Neural progenitor cell (in vitro differentiated cells): Measurements from ENCODE around the gene TMEM178B. TPM values are rescaled to one million over a fixed set of nuclear protein-coding genes. Genes with fewer than 3 reads are reported as not detected.
A peak's percentile ranks its signal among the peaks of the same experiment; 100 is the strongest.

Experiments used
- DNase-seq: peaks from one replicate; pipeline ENCODE4 v3.0.0-alpha.2; 2016; ENCODE audit warnings: low spot score
- H2AFZ ChIP-seq: fragments of 200-600 bp; sonication (generic); replicated peaks from 2 replicates; pipeline ENCODE4 v1.6.1; 2016; ENCODE audit warnings: antibody characterized with exemption
- H3F3A ChIP-seq: fragments of 200-600 bp; sonication (generic); 2 replicates; pipeline ENCODE4 v1.6.1; 2016; ENCODE audit warnings: antibody characterized with exemption, low read depth
- H3K27ac ChIP-seq: fragments of 200-600 bp; sonication (generic); 2 replicates; pipeline ENCODE4 v1.5.1; 2016; ENCODE audit warnings: mild to moderate bottlenecking
- H3K27me3 ChIP-seq: fragments of 200-600 bp; sonication (generic); 2 replicates; pipeline ENCODE4 v1.6.1; 2016; ENCODE audit warnings: mild to moderate bottlenecking, moderate library complexity
- H3K36me3 ChIP-seq: fragments of 200-600 bp; sonication (generic); 2 replicates; pipeline ENCODE4 v1.5.1; 2016
- H3K4me1 ChIP-seq: fragments of 200-600 bp; sonication (generic); 2 replicates; pipeline ENCODE4 v1.6.1; 2016; ENCODE audit warnings: mixed run types
- H3K4me2 ChIP-seq: fragments of 200-600 bp; sonication (generic); 2 replicates; pipeline ENCODE4 v1.6.1; 2016
- H3K4me3 ChIP-seq: fragments of 200-600 bp; sonication (generic); 2 replicates; pipeline ENCODE4 v1.5.1; 2016
- H3K79me2 ChIP-seq: fragments of 200-600 bp; sonication (generic); 2 replicates; pipeline ENCODE4 v1.6.1; 2016; ENCODE audit warnings: low read depth
- H3K9ac ChIP-seq: fragments of 200-600 bp; sonication (generic); 2 replicates; pipeline ENCODE4 v1.6.1; 2016
- H3K9me3 ChIP-seq: fragments of 200-600 bp; sonication (generic); 2 replicates; pipeline ENCODE4 v1.5.1; 2016; ENCODE audit warnings: low read depth
- H4K20me1 ChIP-seq: fragments of 200-600 bp; sonication (generic); 2 replicates; pipeline ENCODE4 v1.6.1; 2016; ENCODE audit warnings: low read depth
- H3K27ac Mint-ChIP-seq: 3 replicates; pipeline ENCODE4 v1.8.0; 2021; ENCODE audit warnings: mixed read lengths
- H3K27me3 Mint-ChIP-seq: 2 replicates; pipeline ENCODE4 v1.8.0; 2022; ENCODE audit warnings: low read depth, mild to moderate bottlenecking, inconsistent platforms, moderate library complexity, mixed read lengths; ENCODE audit not compliant: insufficient read depth
- H3K36me3 Mint-ChIP-seq: 3 replicates; pipeline ENCODE4 v1.8.0; 2021; ENCODE audit warnings: mixed read lengths
- H3K4me1 Mint-ChIP-seq: 3 replicates; pipeline ENCODE4 v1.8.0; 2021; ENCODE audit warnings: mixed read lengths
- H3K4me3 Mint-ChIP-seq: 3 replicates; pipeline ENCODE4 v1.8.0; 2021; ENCODE audit warnings: mild to moderate bottlenecking, moderate library complexity, mixed read lengths
- H3K9me3 Mint-ChIP-seq: 3 replicates; pipeline ENCODE4 v1.8.0; 2020; ENCODE audit warnings: mixed read lengths
- EZH2 ChIP-seq: fragments of 200-600 bp; sonication (generic); IDR thresholded peaks from 2 replicates; pipeline ENCODE4 v1.6.1; 2017; ENCODE audit warnings: antibody characterized with exemption, mild to moderate bottlenecking, moderate library complexity
- EZH2phosphoT487 ChIP-seq: fragments of 200-600 bp; sonication (generic); IDR thresholded peaks from 2 replicates; pipeline ENCODE4 v1.6.1; 2017; ENCODE audit warnings: antibody characterized with exemption
- total RNA-seq: library from RNA; depleted of rRNA; stranded (reverse); fragments of >200 nt; gene quantifications from 2 replicates; pipeline ENCODE4 v1.2.3, GENCODE V29; 2015; ENCODE audit warnings: low replicate concordance
- TF ChIP-seq, protein P1 (sequence below): fragments of 200-600 bp; sonication (generic); IDR thresholded peaks from 2 replicates; pipeline ENCODE4 v1.5.1; 2017; ENCODE audit warnings: antibody characterized with exemption, mild to moderate bottlenecking

The TMEM178B gene
- total RNA-seq, 1 donor from 2014 or later: 2.9 TPM

DNA sequence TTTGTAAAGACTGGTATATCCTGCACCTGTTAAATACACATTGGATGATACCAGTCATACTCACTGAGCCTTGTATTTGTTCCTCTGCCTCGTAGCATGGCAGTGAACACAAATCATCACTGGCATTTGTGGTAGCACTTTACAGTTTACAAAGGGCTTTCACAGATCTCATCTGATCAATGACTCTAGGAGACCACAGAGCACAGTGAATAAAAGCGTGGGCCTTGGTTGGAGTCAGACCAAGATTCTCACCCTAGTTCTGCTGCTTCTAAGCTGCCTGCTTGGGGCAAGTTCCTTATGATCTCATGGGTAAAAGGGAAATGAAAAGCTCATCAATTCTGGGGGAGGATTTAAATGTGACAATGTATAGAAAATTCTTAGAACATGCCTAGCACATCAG is 347.4 kb downstream of the TMEM178B start:
- no peaks in the 10 kb centered on the region for H4K20me1 ChIP-seq
- H3K27ac ChIP-seq: no peak overlapping the region
- no peak overlapping the region for H3K9ac ChIP-seq
- DNase-seq: no peak
- H3K27ac Mint-ChIP-seq: no peak overlapping the region
- H3K9me3 Mint-ChIP-seq: peaks cover under 1% of the 10 kb centered on the region
- peaks cover under 1% of the 10 kb centered on the region for H3K36me3 Mint-ChIP-seq
- peaks cover under 1% of the 10 kb centered on the region for H3K27me3 Mint-ChIP-seq
- no peak for TF ChIP-seq EZH2
- TF ChIP-seq, protein P1, sequence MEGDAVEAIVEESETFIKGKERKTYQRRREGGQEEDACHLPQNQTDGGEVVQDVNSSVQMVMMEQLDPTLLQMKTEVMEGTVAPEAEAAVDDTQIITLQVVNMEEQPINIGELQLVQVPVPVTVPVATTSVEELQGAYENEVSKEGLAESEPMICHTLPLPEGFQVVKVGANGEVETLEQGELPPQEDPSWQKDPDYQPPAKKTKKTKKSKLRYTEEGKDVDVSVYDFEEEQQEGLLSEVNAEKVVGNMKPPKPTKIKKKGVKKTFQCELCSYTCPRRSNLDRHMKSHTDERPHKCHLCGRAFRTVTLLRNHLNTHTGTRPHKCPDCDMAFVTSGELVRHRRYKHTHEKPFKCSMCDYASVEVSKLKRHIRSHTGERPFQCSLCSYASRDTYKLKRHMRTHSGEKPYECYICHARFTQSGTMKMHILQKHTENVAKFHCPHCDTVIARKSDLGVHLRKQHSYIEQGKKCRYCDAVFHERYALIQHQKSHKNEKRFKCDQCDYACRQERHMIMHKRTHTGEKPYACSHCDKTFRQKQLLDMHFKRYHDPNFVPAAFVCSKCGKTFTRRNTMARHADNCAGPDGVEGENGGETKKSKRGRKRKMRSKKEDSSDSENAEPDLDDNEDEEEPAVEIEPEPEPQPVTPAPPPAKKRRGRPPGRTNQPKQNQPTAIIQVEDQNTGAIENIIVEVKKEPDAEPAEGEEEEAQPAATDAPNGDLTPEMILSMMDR: no peak
- no peak for TF ChIP-seq EZH2phosphoT487
- H3F3A ChIP-seq: no peaks in the 10 kb centered on the region
- no peaks in the 10 kb centered on the region for H3K27me3 ChIP-seq
- no peaks in the 10 kb centered on the region for H3K4me1 ChIP-seq
- H3K4me2 ChIP-seq: no peak overlapping the region
- no peak overlapping the region for H3K4me3 Mint-ChIP-seq
- H3K4me1 Mint-ChIP-seq: peaks cover 3% of the 10 kb centered on the region
- no peak overlapping the region for H2AFZ ChIP-seq
- no peak overlapping the region for H3K4me3 ChIP-seq
- H3K36me3 ChIP-seq: no peaks in the 10 kb centered on the region
- no peaks in the 10 kb centered on the region for H3K79me2 ChIP-seq
- no peaks in the 10 kb centered on the region for H3K9me3 ChIP-seq

DNA sequence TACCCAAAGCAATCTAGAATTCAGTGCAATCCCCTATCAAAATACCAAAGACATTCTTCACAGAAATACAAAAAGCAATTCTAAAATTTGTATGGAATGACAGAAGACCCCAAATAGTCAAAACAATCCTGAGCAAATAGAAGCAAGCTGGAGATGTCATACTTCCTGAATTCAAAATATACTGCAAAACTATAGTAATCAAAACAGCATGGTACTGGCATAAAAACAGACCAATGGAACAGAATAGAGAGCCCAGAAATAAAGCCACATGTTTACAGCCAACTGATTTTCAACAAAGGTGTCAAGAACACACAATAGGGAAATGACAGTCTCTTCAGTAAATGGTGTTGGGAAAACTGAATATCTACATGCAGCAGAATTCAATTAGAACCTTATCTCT is 353.3 kb downstream of the TMEM178B start:
- H3K4me2 ChIP-seq: no peak overlapping the region
- H3K4me3 Mint-ChIP-seq: no peak overlapping the region
- H3K79me2 ChIP-seq: no peaks in the 10 kb centered on the region
- no peak for DNase-seq
- H3K27ac ChIP-seq: no peak overlapping the region
- no peak overlapping the region for H2AFZ ChIP-seq
- peaks cover 20% of the 10 kb centered on the region for H3K4me1 Mint-ChIP-seq
- TF ChIP-seq, protein P1: no peak
- no peak for TF ChIP-seq EZH2
- TF ChIP-seq EZH2phosphoT487: no peak
- no peak overlapping the region for H3K4me3 ChIP-seq
- H4K20me1 ChIP-seq: no peaks in the 10 kb centered on the region
- peaks cover 14% of the 10 kb centered on the region for H3K9me3 Mint-ChIP-seq
- peaks cover 16% of the 10 kb centered on the region for H3F3A ChIP-seq
- peaks cover 5% of the 10 kb centered on the region for H3K27me3 Mint-ChIP-seq
- peaks cover 21% of the 10 kb centered on the region for H3K4me1 ChIP-seq
- H3K27me3 ChIP-seq: no peaks in the 10 kb centered on the region
- peaks cover 4% of the 10 kb centered on the region for H3K36me3 Mint-ChIP-seq
- no peak overlapping the region for H3K27ac Mint-ChIP-seq
- H3K9me3 ChIP-seq: peaks cover 7% of the 10 kb centered on the region
- no peaks in the 10 kb centered on the region for H3K36me3 ChIP-seq
- no peak overlapping the region for H3K9ac ChIP-seq

DNA sequence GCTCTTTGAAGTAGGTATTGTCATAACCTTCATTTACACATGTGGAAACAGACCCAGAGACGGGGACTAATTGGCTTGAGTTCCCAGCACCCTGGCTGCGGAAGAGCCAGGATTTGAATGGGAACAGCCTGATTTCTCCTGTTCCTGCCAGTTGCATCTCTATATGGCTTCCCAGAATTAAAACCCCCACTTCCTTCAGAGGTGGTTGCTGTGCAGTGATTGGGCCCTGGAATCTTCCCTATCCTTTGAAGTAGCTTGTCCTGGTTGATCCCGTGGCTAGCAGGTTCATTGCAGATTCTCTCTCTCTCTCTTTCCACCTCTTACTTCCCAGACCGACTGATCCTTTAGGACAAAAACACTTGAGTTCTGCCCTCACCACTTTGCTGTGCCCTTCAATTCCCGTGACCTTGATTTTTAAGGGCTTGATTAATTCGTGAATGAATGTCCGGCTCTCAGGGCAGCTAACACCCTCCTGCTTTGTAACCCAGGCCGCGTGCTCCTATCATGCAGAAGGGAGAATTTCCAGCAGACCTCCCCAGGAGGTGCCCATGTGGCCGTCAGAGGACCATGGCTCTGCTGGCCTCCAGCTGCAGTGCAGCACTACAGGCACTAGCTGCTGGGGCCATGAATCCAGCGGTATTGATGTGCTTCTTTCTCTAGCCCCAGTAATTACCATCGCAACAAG is 356.7 kb downstream of the TMEM178B start:
- no peak overlapping the region for H3K27ac ChIP-seq
- no peaks in the 10 kb centered on the region for H3K27me3 ChIP-seq
- no peaks in the 10 kb centered on the region for H4K20me1 ChIP-seq
- no peak overlapping the region for H2AFZ ChIP-seq
- Mint-ChIP-seq H3K4me1 (peaks cover 47% of the 10 kb centered on the region), H3K27ac (peak overlapping the region; percentile 94), H3K36me3 (peaks cover 4% of the 10 kb centered on the region), H3K27me3 (peaks cover 5% of the 10 kb centered on the region), H3K4me3 (peak overlapping the region; percentile 61), H3K9me3 (peaks cover 14% of the 10 kb centered on the region)
- DNase-seq: peak; percentile 31
- no peak overlapping the region for H3K4me3 ChIP-seq
- H3K4me2 ChIP-seq: peak overlapping the region; percentile 58
- TF ChIP-seq, protein P1: no peak
- TF ChIP-seq EZH2phosphoT487: no peak
- TF ChIP-seq EZH2: no peak
- H3K79me2 ChIP-seq: no peaks in the 10 kb centered on the region
- no peak overlapping the region for H3K9ac ChIP-seq
- peaks cover 26% of the 10 kb centered on the region for H3K4me1 ChIP-seq
- no peaks in the 10 kb centered on the region for H3K36me3 ChIP-seq
- H3F3A ChIP-seq: peaks cover 16% of the 10 kb centered on the region
- H3K9me3 ChIP-seq: peaks cover 7% of the 10 kb centered on the region
